GM12891 (cell line): ENCODE data around the gene PFKFB1.

Experiments
- PAX5 ChIP-seq: IDR thresholded peaks from 2 replicates; pipeline ENCODE4 v1.6.1; 2011; ENCODE audit warnings: low read length, moderate library complexity, mild to moderate bottlenecking; ENCODE audit not compliant: insufficient read depth, severe bottlenecking
- POLR2A ChIP-seq: IDR thresholded peaks from 2 replicates; pipeline ENCODE4 v1.6.1; 2011; ENCODE audit warnings: low read depth, low read length, control low read depth
- POLR2AphosphoS5 ChIP-seq: IDR thresholded peaks from 2 replicates; pipeline ENCODE4 v1.6.1; 2011; ENCODE audit warnings: low read depth, low read length, control low read depth
- POU2F2 ChIP-seq: IDR thresholded peaks from 2 replicates; pipeline ENCODE4 v1.6.1; 2011; ENCODE audit warnings: low read depth, mild to moderate bottlenecking, control low read depth, low read length, moderate library complexity
- SPI1 ChIP-seq: IDR thresholded peaks from 2 replicates; pipeline ENCODE4 v1.6.1; 2011; ENCODE audit warnings: low read depth, low read length, control low read depth
- TAF1 ChIP-seq: IDR thresholded peaks from 2 replicates; pipeline ENCODE4 v1.6.1; 2011; ENCODE audit warnings: low read depth, low read length, control low read depth

GRCh38 chrX:54933150-54933826 lies 60.7 kb downstream of the PFKFB1 start:
- no peak for TF ChIP-seq POLR2AphosphoS5
- TF ChIP-seq SPI1, result no peak
- TF ChIP-seq POLR2A, result no peak
- TF ChIP-seq TAF1, result no peak
- no peak for TF ChIP-seq POU2F2
- no peak for TF ChIP-seq PAX5
